Measurements from ENCODE around the gene RAP1GAP2.

The RAP1GAP2 gene

DNA sequence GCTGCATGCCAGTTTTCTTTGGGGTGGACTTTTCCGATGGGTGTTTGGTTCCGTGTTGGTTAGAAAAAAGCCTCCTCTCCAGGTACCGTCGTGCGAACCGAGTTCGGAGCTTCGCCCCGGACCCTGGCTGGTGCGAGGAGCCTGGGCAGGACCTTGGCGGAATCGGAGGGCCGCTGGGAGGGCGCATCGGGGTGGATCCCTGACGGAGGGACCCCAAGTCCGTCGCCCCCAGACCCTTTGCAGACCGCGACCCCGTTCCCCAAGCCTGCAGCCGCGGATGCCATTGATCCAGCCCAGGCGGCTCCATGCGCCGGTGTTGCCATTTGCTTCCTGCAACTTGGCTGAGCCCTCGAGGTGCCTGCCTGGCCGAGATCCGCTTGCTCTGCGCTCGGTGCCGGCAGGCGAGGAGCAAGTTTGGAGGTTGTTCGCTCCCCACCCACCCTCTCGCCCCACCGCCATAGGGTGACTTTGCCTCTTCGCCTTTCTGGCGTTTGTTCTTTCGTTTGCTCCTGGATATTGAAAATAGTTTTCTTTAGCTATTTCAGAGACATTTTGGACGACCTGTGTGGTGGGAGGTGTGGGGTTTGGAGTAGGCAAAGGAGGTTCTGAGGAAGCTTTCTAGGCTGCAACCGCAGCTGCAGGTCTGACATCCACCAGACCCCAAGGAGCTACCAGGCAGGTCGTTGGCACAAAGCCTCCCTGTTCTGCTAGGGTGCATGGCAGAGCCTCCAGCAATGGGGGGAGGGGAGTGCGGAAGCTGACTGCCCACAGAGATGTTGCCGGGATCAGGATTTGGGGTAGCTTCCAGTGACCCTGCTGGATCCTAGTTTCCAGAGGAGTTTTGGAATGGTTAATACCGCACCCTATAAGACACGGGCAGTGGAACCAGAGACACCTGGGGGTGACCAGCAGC is 58.2 kb downstream of the RAP1GAP2 start:
- DNase-seq = no peak

DNA sequence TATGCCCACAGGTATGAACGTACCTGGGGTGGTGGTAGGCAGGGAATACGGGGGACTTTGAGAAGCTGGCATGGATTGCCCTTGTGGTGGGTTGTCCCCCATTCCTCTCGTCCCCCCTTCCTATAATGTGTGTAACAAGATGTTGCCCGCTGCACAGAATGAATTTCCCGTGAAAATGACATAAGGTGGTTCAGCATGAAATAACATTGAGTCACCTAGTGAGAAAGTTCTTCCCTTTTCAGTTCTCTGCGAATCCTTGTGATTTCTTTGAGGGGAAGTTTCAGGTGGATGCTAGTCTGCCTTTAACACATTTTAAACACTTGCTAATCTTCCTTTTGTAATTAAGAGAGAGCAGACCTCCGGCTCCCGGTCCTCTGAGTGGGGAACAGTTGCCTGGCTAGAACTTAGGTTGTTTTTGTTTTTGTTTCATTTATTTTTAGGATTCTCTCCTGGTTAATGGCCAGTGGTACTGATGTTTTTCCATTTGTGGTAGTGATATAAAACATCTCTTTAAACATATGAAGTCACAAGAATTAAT is 58.9 kb downstream of the RAP1GAP2 start:
- DNase-seq = no peak

DNA sequence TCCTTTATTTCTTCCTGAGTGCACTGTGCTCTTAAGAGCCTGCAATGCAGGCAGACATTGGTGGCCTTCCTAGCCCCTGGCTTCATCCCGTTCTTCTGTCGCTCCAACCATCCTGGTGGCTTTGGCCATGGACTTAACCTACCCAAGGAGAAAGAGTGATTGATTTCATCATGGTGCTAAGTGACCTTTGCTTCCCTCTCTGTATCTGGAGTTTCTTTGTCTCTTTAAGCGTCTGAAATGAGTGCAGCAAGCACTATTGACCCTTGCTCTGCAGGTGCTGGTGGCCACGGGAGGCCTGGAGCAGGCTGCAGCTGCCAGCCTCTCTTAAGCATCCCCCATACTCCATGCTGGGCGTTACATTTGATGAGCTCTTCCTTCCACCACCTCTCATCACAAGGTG is 60.5 kb downstream of the RAP1GAP2 start:
- DNase-seq = no peak

DNA sequence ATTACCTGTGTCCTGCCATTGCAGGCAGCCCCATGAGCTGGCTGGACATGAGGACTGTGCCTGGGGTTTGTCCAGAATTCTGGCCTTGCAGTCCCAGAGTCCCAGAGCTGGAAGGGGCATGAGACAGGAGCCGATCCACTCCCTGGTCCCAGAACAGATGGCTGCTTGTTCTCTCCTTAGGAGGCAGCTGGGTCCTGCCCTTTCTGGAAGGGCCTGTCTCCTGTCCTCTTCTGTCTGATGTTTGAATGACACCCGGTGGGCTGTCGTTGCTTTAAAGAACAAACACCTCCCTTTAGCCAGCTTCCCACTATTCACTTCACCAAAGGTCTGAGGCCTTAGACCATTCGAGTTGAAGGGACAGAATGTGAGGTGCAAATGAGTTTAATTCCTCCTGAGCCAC is 63.8 kb downstream of the RAP1GAP2 start:
- DNase-seq = no peak

DNA sequence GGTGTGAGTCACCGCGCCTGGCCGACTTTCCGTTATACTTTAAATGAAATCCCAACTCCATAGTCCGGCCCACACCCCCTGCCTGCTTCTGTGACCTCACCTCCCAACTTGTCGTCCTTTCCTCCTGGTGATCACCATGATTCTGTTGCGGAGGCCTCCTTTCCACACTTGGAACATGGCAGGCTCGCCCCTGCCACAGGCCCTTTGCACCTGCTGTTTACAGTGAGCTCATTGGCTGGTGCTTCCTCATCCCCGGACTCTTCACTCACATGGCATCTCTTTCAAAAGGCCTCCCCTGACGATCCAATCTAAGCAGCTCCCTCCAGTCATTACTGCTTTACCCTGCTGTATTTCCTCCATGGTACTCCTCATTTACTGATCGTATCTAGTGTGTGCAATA is 64.6 kb downstream of the RAP1GAP2 start:
- no peak for DNase-seq

DNA sequence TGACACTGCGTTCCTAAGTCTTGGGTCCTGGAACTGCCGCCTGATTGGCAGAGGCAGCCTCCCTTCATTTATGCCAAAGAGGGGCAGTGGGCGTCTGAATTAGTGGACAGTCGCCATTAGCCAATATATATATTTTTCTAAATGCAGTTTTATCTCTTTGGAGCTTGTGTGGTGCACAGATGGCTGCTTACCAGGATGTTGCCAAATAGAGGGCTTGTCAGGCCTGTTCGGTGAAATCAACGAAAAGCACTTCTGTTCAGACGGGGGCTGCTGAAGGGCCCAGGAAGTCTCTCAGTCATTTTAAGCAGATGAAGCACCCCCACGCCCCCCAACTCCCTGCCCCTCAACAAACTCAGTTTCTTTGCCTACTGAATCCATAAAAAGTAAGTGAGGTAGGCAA is 66.0 kb downstream of the RAP1GAP2 start:
- no peak for DNase-seq

DNA sequence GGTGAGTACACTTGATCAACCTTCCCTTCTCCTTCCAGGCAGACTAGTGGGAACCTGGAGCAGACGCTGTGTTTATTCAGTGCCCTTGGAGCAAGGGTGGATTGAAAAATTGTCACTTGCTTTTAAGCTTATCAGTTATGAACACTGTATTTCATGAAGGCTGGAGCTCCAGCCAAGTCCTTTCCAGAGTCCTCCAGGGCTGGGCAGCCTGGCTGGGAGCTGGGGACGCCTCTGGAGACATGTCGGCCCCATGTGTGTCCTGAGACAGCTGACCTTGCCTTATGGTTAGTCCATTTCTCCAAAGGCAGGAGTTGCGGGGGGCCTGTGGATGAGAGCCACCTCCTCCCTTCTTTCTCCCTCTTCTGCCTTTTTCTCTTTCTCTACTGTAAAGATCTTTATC is 67.0 kb downstream of the RAP1GAP2 start:
- DNase-seq = no peak

DNA sequence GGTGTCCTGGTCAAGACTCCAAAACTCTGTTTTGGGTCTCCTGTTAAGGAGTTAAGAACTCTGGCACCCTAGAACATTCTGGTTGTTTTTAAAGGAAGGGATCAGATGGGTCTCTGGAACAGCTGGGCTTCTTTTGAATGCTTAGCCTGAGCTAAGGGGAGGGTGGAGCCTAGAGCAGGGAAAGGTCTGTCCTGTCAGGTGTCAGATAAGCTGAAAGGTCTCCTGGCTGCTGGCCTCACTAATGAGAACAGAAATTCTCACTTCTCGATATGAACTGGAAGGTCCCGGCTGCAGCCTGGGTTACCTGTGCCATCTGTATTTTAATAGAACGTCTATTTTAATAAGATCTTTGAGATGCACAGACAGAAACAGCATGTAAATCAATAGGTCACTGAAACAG is 69.0 kb downstream of the RAP1GAP2 start:
- DNase-seq = no peak

DNA sequence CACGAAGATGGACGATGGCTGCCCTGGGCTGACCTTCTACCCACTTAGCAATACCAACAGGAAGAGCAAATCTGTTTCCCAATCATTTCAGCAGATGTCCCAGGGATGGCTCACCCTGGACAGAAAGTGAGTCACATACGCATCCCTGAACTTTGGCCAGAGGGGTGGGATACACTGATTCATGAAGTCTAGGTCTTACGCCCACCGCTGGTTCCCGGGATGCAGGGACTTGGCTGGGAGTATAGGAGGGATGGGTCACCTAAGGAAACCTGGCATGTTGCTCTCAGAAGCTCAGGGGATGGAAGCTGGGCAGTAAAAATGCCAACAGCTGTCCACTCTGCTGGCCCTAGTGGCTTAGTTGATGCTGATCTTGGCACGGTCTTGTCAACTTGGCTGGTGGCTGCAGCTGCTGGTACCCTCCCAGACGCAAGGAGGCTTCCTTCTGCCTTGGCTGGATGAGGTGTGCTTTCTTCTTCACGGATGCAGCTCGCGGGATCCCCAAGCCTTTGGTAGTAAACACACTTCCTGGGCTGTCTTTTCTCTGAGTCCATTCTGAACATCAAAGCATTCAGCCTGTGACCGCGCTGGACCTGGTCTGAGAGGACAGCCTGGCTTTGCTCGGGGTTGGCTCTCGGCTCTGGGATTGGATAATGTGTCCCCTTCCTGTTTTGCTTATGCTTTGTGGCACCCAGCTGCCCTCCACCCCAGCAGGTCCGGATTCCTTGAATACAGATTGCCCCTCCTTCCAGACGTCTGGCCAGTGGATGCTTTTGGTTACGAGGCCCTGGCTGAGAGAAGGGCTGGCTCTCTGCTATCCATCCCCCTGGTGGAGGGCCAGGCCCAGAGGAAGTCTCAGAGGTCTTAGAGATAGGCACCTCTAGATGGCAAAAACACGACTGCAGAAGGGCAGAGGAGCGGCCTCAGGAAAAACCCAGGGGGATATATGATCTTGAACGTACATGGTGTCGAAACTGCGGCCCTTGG is 71.5 kb downstream of the RAP1GAP2 start:
- DNase-seq = no peak

DNA sequence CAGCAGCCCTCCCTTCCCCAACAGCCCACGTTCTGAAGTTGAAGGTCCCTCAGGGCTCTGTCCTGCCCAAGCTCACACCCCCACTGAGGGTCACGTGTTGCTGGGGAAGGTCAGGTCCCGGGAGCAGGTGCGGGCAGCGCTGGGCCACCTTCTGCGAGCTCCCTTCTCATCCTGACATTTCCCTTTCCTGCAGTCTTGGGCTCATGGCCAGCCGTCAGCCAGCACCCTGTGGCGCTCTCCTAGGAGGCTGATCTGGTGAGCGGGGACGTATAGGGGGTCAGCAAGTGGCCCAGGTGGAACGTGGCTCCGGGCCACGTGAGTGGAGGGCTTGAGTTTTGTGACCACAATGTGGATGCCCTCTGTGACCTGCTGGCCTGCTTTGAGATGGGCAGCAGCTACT is 73.4 kb downstream of the RAP1GAP2 start:
- DNase-seq = no peak

DNA sequence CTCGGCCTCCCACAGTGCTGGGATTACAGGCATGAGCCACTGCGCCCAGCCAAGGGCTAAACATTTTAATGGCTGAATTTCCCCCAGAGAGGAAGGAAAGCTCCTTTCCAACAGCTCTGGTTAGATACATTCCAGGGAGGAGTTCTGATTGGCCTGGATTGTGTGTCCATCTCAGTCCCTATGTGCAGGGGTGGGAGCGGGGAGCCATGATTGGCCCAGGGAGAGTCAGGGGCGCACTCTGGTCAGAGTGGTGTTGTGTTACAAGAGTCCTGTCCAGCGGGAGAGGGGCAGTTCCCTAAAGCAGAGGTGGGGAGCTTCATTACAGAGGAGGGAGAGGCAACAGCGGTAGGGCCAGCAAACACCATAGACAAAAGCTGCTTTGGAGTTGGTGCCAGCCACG is 75.0 kb downstream of the RAP1GAP2 start:
- DNase-seq = no peak

DNA sequence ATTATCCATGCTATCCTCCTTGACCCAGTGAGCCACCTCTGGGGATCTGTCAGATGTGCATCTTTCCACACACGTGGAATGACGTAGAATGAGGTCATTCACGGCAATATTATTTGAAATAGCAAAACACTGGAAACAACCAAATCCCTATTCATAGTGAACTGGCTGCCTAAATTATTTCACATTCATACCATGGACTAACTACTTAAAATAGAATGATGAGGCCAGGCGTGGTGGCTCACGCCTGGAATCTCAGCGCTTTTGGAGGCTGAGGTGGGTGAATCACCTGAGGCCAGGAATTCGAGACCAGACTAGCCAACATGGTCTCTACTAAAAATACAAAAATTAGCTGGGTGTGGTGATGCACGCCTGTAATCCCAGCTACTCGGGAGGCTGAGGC is 75.5 kb downstream of the RAP1GAP2 start:
- DNase-seq = no peak

DNA sequence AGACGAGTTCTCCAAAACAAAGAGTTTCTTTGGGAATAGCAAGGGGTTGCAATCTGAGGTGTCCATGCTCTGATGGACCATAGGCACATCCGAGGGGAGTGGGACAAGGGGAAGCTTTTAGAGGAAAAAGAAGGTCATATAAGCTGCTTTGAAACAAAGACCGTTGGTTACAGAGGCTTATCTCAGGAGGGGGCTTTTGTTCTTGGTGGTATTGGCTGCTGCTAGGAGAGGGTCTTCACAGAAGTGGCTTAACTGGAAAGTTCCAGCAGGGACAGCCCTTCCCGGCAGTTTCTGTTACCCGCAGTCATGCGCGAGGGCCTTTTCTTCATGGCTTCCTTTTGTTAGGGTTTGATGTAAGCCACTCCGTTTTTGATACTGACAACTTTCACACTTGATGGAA is 76.0 kb downstream of the RAP1GAP2 start:
- DNase-seq = no peak

DNA sequence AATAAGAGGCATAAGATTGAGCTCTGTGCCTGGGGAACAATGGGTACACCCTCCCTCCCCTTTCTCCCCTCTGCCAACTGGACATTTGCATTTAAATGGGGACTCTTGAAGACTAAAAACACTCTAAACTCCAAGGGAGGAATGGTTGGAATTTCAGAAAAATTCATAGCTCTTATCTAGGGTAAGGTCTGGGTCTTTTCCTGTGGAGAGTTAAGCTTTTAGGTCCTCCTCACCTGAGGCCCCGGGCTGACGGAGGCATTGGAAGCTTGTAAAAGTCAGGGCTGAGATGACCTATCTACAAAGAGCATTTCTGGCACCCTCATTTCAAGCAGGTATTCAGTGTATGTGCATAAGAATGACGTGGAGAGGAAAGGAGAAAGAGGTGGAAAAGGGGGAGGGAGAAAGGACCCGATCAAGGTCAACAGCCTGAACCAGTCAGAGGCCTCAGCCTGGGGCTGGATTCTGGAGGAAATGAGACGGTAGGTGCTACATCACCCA is 78.0 kb downstream of the RAP1GAP2 start:
- no peak for DNase-seq

DNA sequence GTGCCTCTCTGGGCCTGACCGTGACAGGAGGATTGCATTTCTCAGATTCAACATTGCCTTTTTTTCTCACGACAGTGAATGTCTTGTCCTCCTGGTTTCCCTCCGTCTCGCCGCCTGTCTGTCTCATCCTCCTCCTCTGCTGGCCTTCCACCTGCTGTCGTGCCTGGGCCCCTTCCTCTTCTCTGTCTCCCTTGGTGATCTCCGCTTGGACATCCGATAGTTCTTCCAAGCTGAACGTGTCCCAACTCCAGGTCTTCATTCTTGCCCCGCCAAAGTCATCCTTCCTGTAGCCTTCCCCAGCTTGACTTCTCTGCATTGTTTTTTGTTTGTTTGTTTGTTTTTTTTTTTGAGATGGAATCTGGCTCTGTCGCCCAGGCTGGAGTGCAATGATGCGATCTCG is 79.4 kb downstream of the RAP1GAP2 start:
- no peak for DNase-seq

DNA sequence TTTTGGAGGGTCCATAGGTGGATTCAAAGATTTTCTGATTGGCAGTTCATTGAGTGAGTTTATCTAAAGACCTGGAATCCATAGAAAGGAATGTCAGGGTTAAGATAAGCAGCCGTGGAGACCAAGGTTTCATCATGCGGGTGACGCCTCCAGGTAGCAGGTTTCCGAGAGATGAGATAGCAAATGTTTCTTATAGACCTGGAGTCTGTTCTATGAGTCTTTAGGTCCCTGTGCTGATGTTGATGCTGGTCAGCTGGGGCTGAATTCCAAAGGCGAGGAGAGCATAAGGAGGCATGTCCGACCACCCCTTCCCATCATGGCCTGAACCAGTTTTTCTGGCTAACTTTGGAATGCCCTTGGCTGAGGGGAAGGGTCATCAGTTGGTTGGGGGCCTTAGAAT is 80.2 kb downstream of the RAP1GAP2 start:
- no peak for DNase-seq

DNA sequence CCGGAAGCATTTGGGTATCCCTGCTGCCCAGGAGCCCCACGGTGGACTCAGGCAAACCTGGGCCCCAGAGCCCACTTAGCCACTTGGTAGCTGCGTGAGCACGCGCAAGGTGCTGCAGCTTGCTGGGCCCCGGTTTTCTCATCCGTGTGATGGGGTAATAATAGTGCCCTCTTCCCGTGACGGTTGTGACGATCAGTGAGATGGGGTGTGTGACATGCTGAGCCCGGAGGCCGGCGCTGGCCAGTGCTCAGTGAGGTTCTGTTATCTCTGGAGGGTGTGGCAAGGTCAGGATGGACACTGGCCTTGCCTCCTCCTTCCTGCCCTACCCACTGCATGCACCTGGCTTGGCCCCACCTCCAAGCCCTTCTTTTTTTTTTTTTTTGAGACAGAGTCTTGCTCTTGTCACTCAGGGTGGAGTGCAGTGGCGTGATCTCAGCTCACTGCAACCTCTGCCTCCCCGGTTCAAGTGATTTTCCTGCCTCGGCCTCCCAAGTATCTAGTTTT is 82.6 kb downstream of the RAP1GAP2 start:
- DNase-seq = no peak

DNA sequence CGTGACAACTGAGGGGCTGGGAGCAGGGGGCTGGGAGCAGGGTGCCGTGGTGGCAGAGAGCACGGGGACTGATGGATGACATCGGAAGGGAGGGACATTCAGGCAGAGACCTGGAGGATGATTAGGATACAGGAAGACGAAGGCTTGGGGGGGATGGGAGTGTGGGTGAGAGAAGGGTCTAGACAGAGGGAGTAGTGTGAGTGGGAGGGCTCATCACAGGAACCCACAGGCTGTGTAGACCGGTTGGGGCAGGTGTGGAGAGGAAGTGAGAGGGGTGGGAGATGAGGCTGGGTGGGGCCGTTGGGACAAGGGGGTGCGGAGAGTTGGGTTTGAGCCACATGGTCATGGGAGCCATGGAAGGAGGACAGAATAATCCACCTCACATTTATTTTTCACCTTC is 83.8 kb downstream of the RAP1GAP2 start:
- DNase-seq = no peak

DNA sequence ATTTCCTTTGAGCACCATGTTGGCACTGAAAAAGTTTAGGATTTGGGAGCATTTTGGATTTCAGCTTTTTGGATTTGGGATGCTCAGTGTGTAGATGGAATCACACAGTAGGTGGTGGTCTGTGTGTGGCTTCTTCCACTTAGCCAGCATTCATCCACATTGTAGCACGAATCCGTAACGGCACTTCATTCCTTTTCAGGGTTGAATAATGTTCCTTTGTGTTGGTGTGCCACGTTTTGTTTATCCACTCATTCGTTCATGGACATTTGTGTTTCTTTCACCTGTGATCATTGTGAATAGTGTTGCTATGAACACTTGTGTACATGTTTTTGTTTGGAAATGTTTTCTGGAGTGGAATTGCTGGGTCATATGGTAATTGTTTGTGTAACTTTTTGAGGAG is 85.1 kb downstream of the RAP1GAP2 start:
- no peak for DNase-seq

DNA sequence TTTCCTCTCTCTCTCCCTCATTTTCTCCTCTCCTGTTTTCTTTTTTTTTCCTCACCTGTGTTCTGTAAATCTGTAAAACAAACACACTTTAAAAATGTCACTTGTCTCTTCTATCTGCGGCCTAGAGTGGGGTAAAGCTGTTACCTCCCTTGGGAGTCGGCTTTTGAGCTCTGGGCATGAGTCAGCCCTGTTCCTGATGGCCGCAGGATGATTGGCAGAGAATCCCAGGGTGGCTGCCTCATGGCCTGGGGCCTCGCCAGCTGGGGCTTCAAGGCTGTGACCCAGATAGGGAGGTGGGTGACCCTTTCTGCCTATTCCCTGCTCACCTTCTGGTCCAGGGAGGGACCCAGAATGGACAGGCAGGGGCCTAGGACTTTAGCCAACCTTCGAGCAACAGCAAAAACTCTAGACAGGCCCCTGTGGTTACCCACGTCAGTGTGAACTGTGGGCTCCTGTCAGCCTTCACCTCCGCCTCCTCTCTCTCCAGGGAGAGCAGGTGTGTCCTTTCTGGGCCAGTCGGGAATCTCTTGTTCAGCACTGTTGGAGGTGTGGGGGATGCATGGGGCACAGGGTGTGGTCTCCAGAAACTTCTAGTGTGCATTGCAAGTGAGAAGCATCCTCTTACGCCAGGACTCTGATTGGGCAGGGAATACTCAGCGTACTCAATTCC is 87.4 kb downstream of the RAP1GAP2 start:
- no peak for DNase-seq

DNA sequence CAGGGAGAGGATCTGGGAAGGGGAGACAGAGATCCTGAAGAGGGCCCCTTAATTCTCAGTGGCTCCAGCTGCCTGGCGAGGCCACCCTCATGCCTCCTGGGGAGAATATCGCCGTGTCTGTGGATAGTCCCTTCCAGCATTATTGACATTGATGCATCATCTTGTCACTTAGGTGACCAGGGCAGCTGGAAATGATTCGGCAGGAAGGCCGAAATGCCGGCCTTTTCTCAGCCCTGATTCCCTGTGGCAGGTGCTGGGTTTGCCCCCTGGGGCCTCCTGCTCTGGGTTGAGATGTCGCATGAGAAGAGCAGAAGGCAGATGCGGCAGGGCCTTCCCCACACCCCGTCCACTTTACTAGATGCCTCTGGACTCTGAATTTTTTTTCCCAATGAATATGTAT is 89.5 kb downstream of the RAP1GAP2 start:
- no peak for DNase-seq

DNA sequence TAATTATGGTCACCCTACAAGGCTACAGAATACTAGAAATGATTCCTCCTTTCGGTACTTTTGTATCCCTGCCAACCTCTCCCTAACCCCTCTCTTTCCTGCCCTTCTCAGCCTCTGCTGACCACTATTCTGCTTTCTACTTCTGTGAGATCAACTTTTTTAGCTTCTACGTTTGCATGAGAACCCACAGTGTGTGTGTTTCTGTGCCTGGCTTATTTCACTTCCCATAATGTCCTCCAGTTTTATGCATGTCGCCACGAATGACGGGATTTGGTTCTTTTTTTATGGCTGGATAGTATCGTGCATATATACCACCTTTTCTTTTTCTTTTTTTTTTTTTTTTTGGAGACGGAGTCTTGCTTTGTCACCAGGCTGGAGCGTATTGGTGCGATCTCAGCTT is 92.1 kb downstream of the RAP1GAP2 start:
- no peak for DNase-seq

DNA sequence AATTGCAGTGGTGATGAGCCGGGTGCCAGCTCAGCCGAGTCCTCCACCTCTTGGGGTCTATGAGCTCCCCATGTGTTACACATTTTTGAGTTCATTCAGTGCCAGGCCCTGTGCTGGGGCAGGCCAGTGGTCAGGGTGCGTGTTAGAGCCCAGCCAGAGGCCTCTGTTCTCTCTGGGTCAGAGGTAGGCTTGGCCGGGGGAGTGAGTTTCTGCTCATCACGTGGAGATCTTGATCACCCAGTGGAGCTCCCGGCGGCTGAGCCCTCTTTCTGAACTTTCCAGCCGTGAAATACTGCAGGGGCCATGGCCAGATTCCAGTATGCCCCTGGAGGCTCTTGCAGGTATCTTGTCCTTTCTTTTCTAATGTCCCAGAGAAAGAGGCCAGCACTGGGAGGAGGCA is 93.0 kb downstream of the RAP1GAP2 start:
- no peak for DNase-seq
